ENCODE data around the gene TDRKH. TPM values are rescaled to one million over a fixed set of nuclear protein-coding genes. Genes with fewer than 3 reads are reported as not detected.

TDRKH gene
- total RNA-seq, 1 donor from 2014 or later: 4.7 TPM

- peak overlapping the region in 2 of 3 donors; percentile 45 to 47 for H3K9ac ChIP-seq (ENCODE audit: low read depth in 1 of 3, low read length in 3 of 3)
- peaks cover 3 to 9% (median 7%) of the 10 kb centered on the region in 3 donors for H3K4me1 ChIP-seq (ENCODE audit: control insufficient read depth in 3 of 3, insufficient read depth in 3 of 3, low read length in 3 of 3)
- H3K27me3 ChIP-seq (ENCODE audit: control insufficient read depth in 3 of 3, insufficient read depth in 3 of 3, low read length in 3 of 3): peaks cover 0 to 3% (median 0%) of the 10 kb centered on the region in 3 donors
- no peaks in the 10 kb centered on the region for H3K9me3 ChIP-seq (ENCODE audit: control insufficient read depth in 3 of 3, low read length in 3 of 3)
- H3K27ac ChIP-seq (ENCODE audit: low read depth, low read length): no peak overlapping the region
- H3K4me3 ChIP-seq (ENCODE audit: low read length in 3 of 3): peak overlapping the region in 2 of 3 donors; percentile 22 to 37
- H3K36me3 ChIP-seq (ENCODE audit: control insufficient read depth in 3 of 3, insufficient read depth in 3 of 3, low read length in 3 of 3): no peaks in the 10 kb centered on the region
These were observed 61.9 kb downstream of the TDRKH start for GRCh38 chr1:151728151-151729054.

DNA sequence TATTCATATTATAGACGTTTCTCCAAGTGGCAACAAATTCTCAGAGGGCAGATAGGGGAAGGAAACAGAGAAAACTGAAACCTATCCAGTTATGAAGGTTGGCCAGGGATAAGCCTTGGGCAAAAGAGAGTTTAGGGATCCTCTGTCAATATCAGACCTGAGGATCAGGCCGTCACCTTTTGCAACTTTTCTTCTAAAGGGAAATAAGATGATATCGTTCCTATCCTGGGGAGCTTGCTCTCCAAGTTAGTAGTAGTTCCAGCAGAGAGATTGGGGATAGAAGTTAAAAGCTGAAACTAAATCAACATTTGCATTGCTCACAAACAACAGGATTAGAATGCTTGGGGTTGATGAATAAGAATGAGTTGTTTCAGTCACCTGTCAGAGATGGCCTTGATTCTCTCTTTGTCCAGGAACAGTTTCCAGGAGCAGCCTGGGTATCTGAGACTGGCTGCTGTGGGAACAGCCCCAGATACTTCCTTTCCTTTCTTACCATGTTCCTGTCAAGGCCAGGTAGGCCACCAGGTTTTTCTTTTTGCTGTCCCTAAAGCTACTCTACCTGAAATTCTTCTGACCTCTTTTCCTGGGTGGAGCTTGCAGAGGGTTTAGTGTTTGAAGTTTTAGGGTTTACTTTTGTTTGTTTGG, 66.5 kb downstream of the TDRKH start:
- Histone ChIP-seq H3K27me3 (ENCODE audit: control insufficient read depth in 3 of 3, insufficient read depth in 3 of 3, low read length in 3 of 3) (peaks cover 0 to 3% (median 0%) of the 10 kb centered on the region in 3 donors), H3K4me1 (ENCODE audit: control insufficient read depth in 3 of 3, insufficient read depth in 3 of 3, low read length in 3 of 3) (peaks cover 16 to 25% (median 19%) of the 10 kb centered on the region in 3 donors), H3K27ac (ENCODE audit: low read depth, low read length) (no peak overlapping the region), H3K36me3 (ENCODE audit: control insufficient read depth in 3 of 3, insufficient read depth in 3 of 3, low read length in 3 of 3) (no peaks in the 10 kb centered on the region), H3K9ac (ENCODE audit: low read depth in 1 of 3, low read length in 3 of 3) (no peak overlapping the region), H3K9me3 (ENCODE audit: control insufficient read depth in 3 of 3, low read length in 3 of 3) (no peaks in the 10 kb centered on the region), H3K4me3 (ENCODE audit: low read length in 3 of 3) (no peak overlapping the region)

Small RNAs within 50 kb of the gene (small RNA-seq; reads per million reads assigned to genes)
- not detected for gene RNU6-662P

Other genes with a start within 250 kb of the TDRKH start
- 36.0 TPM for gene SNX27, start 178.4 kb downstream of the TDRKH start, total RNA-seq
- gene CELF3, start 73.7 kb downstream of the TDRKH start, total RNA-seq: under 0.01 TPM
- gene RIIAD1, start 69.0 kb downstream of the TDRKH start, total RNA-seq: not detected
- gene MRPL9, start 27.0 kb downstream of the TDRKH start, total RNA-seq: 90.3 TPM
- gene LINGO4, start 14.9 kb upstream of the TDRKH start, total RNA-seq: under 0.01 TPM
- 8.9 TPM for gene RORC, start 41.3 kb upstream of the TDRKH start, total RNA-seq
- gene C2CD4D, start 49.3 kb upstream of the TDRKH start, total RNA-seq: not detected
- not detected for gene THEM5, start 63.2 kb upstream of the TDRKH start, total RNA-seq
- 8.4 TPM for gene THEM4, start 119.0 kb upstream of the TDRKH start, total RNA-seq
- gene S100A10, start 203.4 kb upstream of the TDRKH start, total RNA-seq: 43.8 TPM
- gene S100A11, start 246.5 kb upstream of the TDRKH start, total RNA-seq: 10.4 TPM

Data from skeletal muscle tissue (tissue), 5 donors.